22Rv1 (cell line): ENCODE measurements around the gene ARHGAP25.

Source experiments
- H3K27ac ChIP-seq: fragments of 450-650 bp; 2 replicates; pipeline ENCODE4 v1.5.1; 2017
- CTCF ChIP-seq: fragments of 450-650 bp; IDR thresholded peaks from 2 replicates; pipeline ENCODE4 v1.5.1; 2017; ENCODE audit warnings: mild to moderate bottlenecking
- ZFX ChIP-seq: fragments of 450-650 bp; IDR thresholded peaks from 2 replicates; pipeline ENCODE4 v1.6.1; 2017; ENCODE audit warnings: antibody characterized with exemption, borderline replicate concordance

The ARHGAP25 gene

GRCh38 chr2:68719912-68720311 is 14.7 kb upstream of the ARHGAP25 start:
- H3K27ac ChIP-seq, result no peak overlapping the region
- TF ChIP-seq CTCF (no peak), ZFX (no peak)

GRCh38 chr2:68720665-68721064 is 13.9 kb upstream of the ARHGAP25 start:
- no peak for TF ChIP-seq CTCF
- no peak for TF ChIP-seq ZFX
- H3K27ac ChIP-seq, result no peak overlapping the region

GRCh38 chr2:68721482-68722101 is 13.0 kb upstream of the ARHGAP25 start:
- no peak overlapping the region for H3K27ac ChIP-seq
- no peak for TF ChIP-seq CTCF
- no peak for TF ChIP-seq ZFX

- H3K27ac ChIP-seq, result no peak overlapping the region
- no peak for TF ChIP-seq CTCF
- no peak for TF ChIP-seq ZFX
Measured at GRCh38 chr2:68722712-68723111, 11.9 kb upstream of the ARHGAP25 start.

GRCh38 chr2:68723181-68723580 is 11.4 kb upstream of the ARHGAP25 start:
- no peak for TF ChIP-seq ZFX
- no peak for TF ChIP-seq CTCF
- no peak overlapping the region for H3K27ac ChIP-seq

GRCh38 chr2:68726100-68726499 is 8.5 kb upstream of the ARHGAP25 start:
- H3K27ac ChIP-seq, result no peak overlapping the region
- TF ChIP-seq CTCF (no peak), ZFX (no peak)

GRCh38 chr2:68726608-68727367 is 7.8 kb upstream of the ARHGAP25 start:
- H3K27ac ChIP-seq, result no peak overlapping the region
- no peak for TF ChIP-seq ZFX
- no peak for TF ChIP-seq CTCF
